Measurements from ENCODE around the gene GPLD1.
"Not testable (repeated sequence)": the region's sequence is repeated elsewhere in the genome, so short reads cannot be mapped to it uniquely, and the experiment has no call there.

Gene GPLD1

GRCh38 chr6:24426729-24427446 lies 62.5 kb downstream of the GPLD1 start:
- H3K4me3 Mint-ChIP-seq = no peak overlapping the region
- peaks cover 34% of the 10 kb centered on the region for H3K36me3 Mint-ChIP-seq (ENCODE audit: low read depth)
- no peaks in the 10 kb centered on the region for H3K27me3 Mint-ChIP-seq
- no peaks in the 10 kb centered on the region for H3K4me1 Mint-ChIP-seq (ENCODE audit: low read depth)
- H3K27ac Mint-ChIP-seq = peak overlapping the region; percentile 34
- no peaks in the 10 kb centered on the region for H3K9me3 Mint-ChIP-seq

- Mint-ChIP-seq H3K36me3 (ENCODE audit: low read depth) (peaks cover 46% of the 10 kb centered on the region), H3K4me1 (ENCODE audit: low read depth) (no peaks in the 10 kb centered on the region), H3K4me3 (no peak overlapping the region), H3K27me3 (no peaks in the 10 kb centered on the region), H3K27ac (no peak overlapping the region), H3K9me3 (no peaks in the 10 kb centered on the region)
Observed at GRCh38 chr6:24425091-24425490, 64.3 kb downstream of the GPLD1 start.

- no peaks in the 10 kb centered on the region for H3K27me3 Mint-ChIP-seq
- H3K4me1 Mint-ChIP-seq (ENCODE audit: low read depth) = no peaks in the 10 kb centered on the region
- H3K4me3 Mint-ChIP-seq = no peak overlapping the region
- peaks cover 67% of the 10 kb centered on the region for H3K36me3 Mint-ChIP-seq (ENCODE audit: low read depth)
- no peaks in the 10 kb centered on the region for H3K9me3 Mint-ChIP-seq
- H3K27ac Mint-ChIP-seq = no peak overlapping the region
Observed at GRCh38 chr6:24419526-24419925, 69.9 kb downstream of the GPLD1 start.

- H3K4me1 Mint-ChIP-seq (ENCODE audit: low read depth) = peaks cover 4% of the 10 kb centered on the region
- H3K4me3 Mint-ChIP-seq = no peak overlapping the region
- H3K27me3 Mint-ChIP-seq = no peaks in the 10 kb centered on the region
- no peak overlapping the region for H3K27ac Mint-ChIP-seq
- H3K36me3 Mint-ChIP-seq (ENCODE audit: low read depth) = peaks cover 66% of the 10 kb centered on the region
- no peaks in the 10 kb centered on the region for H3K9me3 Mint-ChIP-seq
Observed at GRCh38 chr6:24415753-24416152, 73.6 kb downstream of the GPLD1 start.

GRCh38 chr6:24414531-24414930 lies 74.8 kb downstream of the GPLD1 start:
- H3K4me3 Mint-ChIP-seq; H3K9me3 Mint-ChIP-seq; H3K27me3 Mint-ChIP-seq; H3K27ac Mint-ChIP-seq; H3K4me1 Mint-ChIP-seq (ENCODE audit: low read depth): not testable (repeated sequence)
- peaks cover 61% of the 10 kb centered on the region for H3K36me3 Mint-ChIP-seq (ENCODE audit: low read depth)

- Mint-ChIP-seq H3K9me3 (no peaks in the 10 kb centered on the region), H3K27ac (no peak overlapping the region), H3K4me1 (ENCODE audit: low read depth) (peaks cover 16% of the 10 kb centered on the region), H3K4me3 (no peak overlapping the region), H3K27me3 (no peaks in the 10 kb centered on the region), H3K36me3 (ENCODE audit: low read depth) (peaks cover 50% of the 10 kb centered on the region)
Observed at GRCh38 chr6:24412294-24412693, 77.1 kb downstream of the GPLD1 start.

GRCh38 chr6:24410622-24411021 lies 78.8 kb downstream of the GPLD1 start:
- no peak overlapping the region for H3K27ac Mint-ChIP-seq
- H3K36me3 Mint-ChIP-seq (ENCODE audit: low read depth) = peaks cover 42% of the 10 kb centered on the region
- H3K4me3 Mint-ChIP-seq = no peak overlapping the region
- no peaks in the 10 kb centered on the region for H3K9me3 Mint-ChIP-seq
- H3K27me3 Mint-ChIP-seq = no peaks in the 10 kb centered on the region
- H3K4me1 Mint-ChIP-seq (ENCODE audit: low read depth) = peaks cover 16% of the 10 kb centered on the region

- no peak overlapping the region for H3K27ac Mint-ChIP-seq
- peaks cover 39% of the 10 kb centered on the region for H3K36me3 Mint-ChIP-seq (ENCODE audit: low read depth)
- no peaks in the 10 kb centered on the region for H3K27me3 Mint-ChIP-seq
- H3K4me1 Mint-ChIP-seq (ENCODE audit: low read depth) = peaks cover 31% of the 10 kb centered on the region
- no peak overlapping the region for H3K4me3 Mint-ChIP-seq
- no peaks in the 10 kb centered on the region for H3K9me3 Mint-ChIP-seq
Observed at GRCh38 chr6:24408719-24409410, 80.5 kb downstream of the GPLD1 start.

GRCh38 chr6:24405262-24405661 lies 84.1 kb downstream of the GPLD1 start:
- Mint-ChIP-seq H3K27me3 (peaks cover 4% of the 10 kb centered on the region), H3K9me3 (no peaks in the 10 kb centered on the region), H3K4me1 (ENCODE audit: low read depth) (peaks cover 38% of the 10 kb centered on the region), H3K4me3 (no peak overlapping the region), H3K27ac (no peak overlapping the region), H3K36me3 (ENCODE audit: low read depth) (peaks cover 23% of the 10 kb centered on the region)

GRCh38 chr6:24403501-24403824 lies 85.9 kb downstream of the GPLD1 start:
- Mint-ChIP-seq H3K27ac (peak overlapping the region; percentile 90), H3K36me3 (ENCODE audit: low read depth) (peaks cover 15% of the 10 kb centered on the region), H3K4me3 (peak overlapping the region; percentile 98), H3K27me3 (peaks cover 18% of the 10 kb centered on the region), H3K9me3 (no peaks in the 10 kb centered on the region), H3K4me1 (ENCODE audit: low read depth) (peaks cover 30% of the 10 kb centered on the region)

GRCh38 chr6:24402697-24403500 lies 86.5 kb downstream of the GPLD1 start, which contains the start of gene MRS2:
TSS of gene MRS2 (plus strand) at chr6:24402936. CDS start at chr6:24403047, 111 bp downstream.
- no peaks in the 10 kb centered on the region for H3K9me3 Mint-ChIP-seq
- H3K27me3 Mint-ChIP-seq = peaks cover 20% of the 10 kb centered on the region
- peaks cover 15% of the 10 kb centered on the region for H3K36me3 Mint-ChIP-seq (ENCODE audit: low read depth)
- H3K4me3 Mint-ChIP-seq = peak within 1 kb of the TSS; percentile 98
- H3K4me1 Mint-ChIP-seq (ENCODE audit: low read depth) = peaks cover 29% of the 10 kb centered on the region
- peak within 1 kb of the TSS; percentile 90 for H3K27ac Mint-ChIP-seq

GRCh38 chr6:24401458-24401857 lies 87.9 kb downstream of the GPLD1 start:
- Mint-ChIP-seq H3K27ac (no peak overlapping the region), H3K36me3 (ENCODE audit: low read depth) (peaks cover 15% of the 10 kb centered on the region), H3K4me3 (no peak overlapping the region), H3K9me3 (peaks cover 3% of the 10 kb centered on the region), H3K27me3 (peaks cover 32% of the 10 kb centered on the region), H3K4me1 (ENCODE audit: low read depth) (peaks cover 29% of the 10 kb centered on the region)

- H3K27ac Mint-ChIP-seq, H3K9me3 Mint-ChIP-seq, H3K4me3 Mint-ChIP-seq: not testable (repeated sequence)
- H3K36me3 Mint-ChIP-seq (ENCODE audit: low read depth) = peaks cover 14% of the 10 kb centered on the region
- peaks cover 36% of the 10 kb centered on the region for H3K27me3 Mint-ChIP-seq
- peaks cover 26% of the 10 kb centered on the region for H3K4me1 Mint-ChIP-seq (ENCODE audit: low read depth)
Observed at GRCh38 chr6:24400045-24401039, 89.0 kb downstream of the GPLD1 start.

- Mint-ChIP-seq H3K4me1 (ENCODE audit: low read depth) (peaks cover 6% of the 10 kb centered on the region), H3K9me3 (peaks cover 5% of the 10 kb centered on the region), H3K4me3 (no peak overlapping the region), H3K27ac (no peak overlapping the region), H3K36me3 (ENCODE audit: low read depth) (no peaks in the 10 kb centered on the region), H3K27me3 (peaks cover 36% of the 10 kb centered on the region)
Observed at GRCh38 chr6:24397631-24398030, 91.7 kb downstream of the GPLD1 start.
